Measurements from ENCODE around the gene SEMA5B.

Gene SEMA5B

DNA sequence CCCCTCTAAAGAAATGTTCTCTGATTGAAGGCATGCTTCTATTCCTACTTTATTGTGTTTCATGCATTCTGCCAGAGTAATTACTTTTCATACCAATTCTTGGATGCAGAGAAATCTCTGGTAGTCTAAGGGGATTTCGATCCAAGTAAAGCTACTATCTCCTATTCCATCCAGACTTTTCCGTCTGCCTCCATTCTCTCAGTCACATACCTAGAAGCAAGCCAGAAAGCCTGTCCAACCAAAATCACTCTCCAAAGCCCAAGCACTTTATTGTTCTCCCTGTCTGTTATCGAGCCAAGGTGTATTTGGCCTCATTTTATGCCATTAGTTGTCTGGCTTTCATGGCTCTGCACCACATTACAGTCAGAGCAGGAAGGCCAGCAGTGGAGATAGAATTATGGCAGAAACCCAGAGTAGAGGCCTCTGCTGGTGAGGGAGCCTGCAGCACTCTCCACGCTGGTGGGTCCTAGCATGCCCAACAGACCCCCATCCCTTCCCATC, 136.8 kb downstream of the SEMA5B start:
- TF ChIP-seq NFRKB (IDR thresholded peaks at IDR 0.05): no peak
- no peak for TF ChIP-seq SUZ12 (IDR thresholded peaks at IDR 0.05)
- no peak for TF ChIP-seq ARNT (IDR thresholded peaks at IDR 0.05)
- no peak for TF ChIP-seq FOXM1 (IDR thresholded peaks at IDR 0.05; ENCODE audit: borderline replicate concordance)
- TF ChIP-seq CTBP1 (IDR thresholded peaks at IDR 0.05; ENCODE audit: borderline replicate concordance): no peak
- TF ChIP-seq L3MBTL2 (conservative IDR thresholded peaks at IDR 0.05): no peak
- no peak for TF ChIP-seq FOXK2 (IDR thresholded peaks at IDR 0.05)
- TF ChIP-seq TARDBP (IDR thresholded peaks at IDR 0.05): no peak
- POLR2A ChIA-PET: no interaction called here
- CTCF ChIA-PET: no interaction called here
- no peak for DNase-seq (ENCODE audit: extremely low spot score)

GRCh38 chr3:122890077-122890719, 137.4 kb downstream of the SEMA5B start:
- ChIA-PET POLR2A (no interaction called here), CTCF (no interaction called here)
- TF ChIP-seq, protein P1, sequence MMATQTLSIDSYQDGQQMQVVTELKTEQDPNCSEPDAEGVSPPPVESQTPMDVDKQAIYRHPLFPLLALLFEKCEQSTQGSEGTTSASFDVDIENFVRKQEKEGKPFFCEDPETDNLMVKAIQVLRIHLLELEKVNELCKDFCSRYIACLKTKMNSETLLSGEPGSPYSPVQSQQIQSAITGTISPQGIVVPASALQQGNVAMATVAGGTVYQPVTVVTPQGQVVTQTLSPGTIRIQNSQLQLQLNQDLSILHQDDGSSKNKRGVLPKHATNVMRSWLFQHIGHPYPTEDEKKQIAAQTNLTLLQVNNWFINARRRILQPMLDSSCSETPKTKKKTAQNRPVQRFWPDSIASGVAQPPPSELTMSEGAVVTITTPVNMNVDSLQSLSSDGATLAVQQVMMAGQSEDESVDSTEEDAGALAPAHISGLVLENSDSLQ (IDR thresholded peaks at IDR 0.05): no peak
- no peak for TF ChIP-seq TARDBP (IDR thresholded peaks at IDR 0.05)
- no peak for TF ChIP-seq ZNF384 (IDR thresholded peaks at IDR 0.05)
- no peak for DNase-seq (ENCODE audit: extremely low spot score)

DNA sequence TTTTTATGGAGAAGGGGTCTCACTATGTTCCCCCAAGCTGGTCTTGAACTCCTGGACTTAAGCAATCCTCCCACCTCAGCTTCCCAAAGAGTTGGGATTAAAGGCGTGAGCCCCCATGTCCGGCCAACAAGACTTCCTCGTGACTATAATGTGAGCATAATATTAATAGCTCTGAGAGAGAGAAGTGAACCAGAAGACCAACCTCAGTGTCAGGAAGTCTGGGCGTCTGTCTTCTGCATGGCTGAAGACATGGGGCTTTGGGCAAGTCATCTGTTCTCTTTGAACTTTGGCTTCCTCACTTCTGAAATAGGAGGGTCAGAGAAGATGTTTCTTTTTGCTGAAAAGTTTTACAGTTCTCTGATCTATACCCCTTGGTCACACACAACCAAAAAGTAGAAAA, 140.6 kb downstream of the SEMA5B start:
- CTCF ChIA-PET: interaction anchor here (1.4 kb wide), 1 partner anchor 34 kb away, joined by 3 read pairs; no protein-coding TSS in a partner anchor
- no peak for DNase-seq (ENCODE audit: extremely low spot score)
- TF ChIP-seq SUZ12 (IDR thresholded peaks at IDR 0.05) (no peak), NFRKB (IDR thresholded peaks at IDR 0.05) (no peak), ELF4 (IDR thresholded peaks at IDR 0.05) (no peak), ZNF384 (IDR thresholded peaks at IDR 0.05) (no peak), LEF1 (IDR thresholded peaks at IDR 0.05; ENCODE audit: borderline replicate concordance) (no peak)
- POLR2A ChIA-PET: no interaction called here

- POLR2A ChIA-PET: no interaction called here
- CTCF ChIA-PET: interaction anchor here (1.4 kb wide), 1 partner anchor 35 kb away, joined by 3 read pairs; no protein-coding TSS in a partner anchor
- no peak for DNase-seq (ENCODE audit: extremely low spot score)
- no peak for TF ChIP-seq CTBP1 (IDR thresholded peaks at IDR 0.05; ENCODE audit: borderline replicate concordance)
- no peak for TF ChIP-seq FOXA1 (IDR thresholded peaks at IDR 0.05)
- no peak for TF ChIP-seq ELF4 (IDR thresholded peaks at IDR 0.05)
- TF ChIP-seq, protein P1 (IDR thresholded peaks at IDR 0.05): no peak
- no peak for TF ChIP-seq BHLHE40 (IDR thresholded peaks at IDR 0.05; ENCODE audit: borderline replicate concordance)
- TF ChIP-seq SUZ12 (IDR thresholded peaks at IDR 0.05): no peak
- no peak for TF ChIP-seq SP1 (IDR thresholded peaks at IDR 0.05)
- no peak for TF ChIP-seq ARNT (IDR thresholded peaks at IDR 0.05)
- TF ChIP-seq LEF1 (IDR thresholded peaks at IDR 0.05; ENCODE audit: borderline replicate concordance): no peak
Measured at GRCh38 chr3:122886251-122886650, 141.3 kb downstream of the SEMA5B start.

DNA sequence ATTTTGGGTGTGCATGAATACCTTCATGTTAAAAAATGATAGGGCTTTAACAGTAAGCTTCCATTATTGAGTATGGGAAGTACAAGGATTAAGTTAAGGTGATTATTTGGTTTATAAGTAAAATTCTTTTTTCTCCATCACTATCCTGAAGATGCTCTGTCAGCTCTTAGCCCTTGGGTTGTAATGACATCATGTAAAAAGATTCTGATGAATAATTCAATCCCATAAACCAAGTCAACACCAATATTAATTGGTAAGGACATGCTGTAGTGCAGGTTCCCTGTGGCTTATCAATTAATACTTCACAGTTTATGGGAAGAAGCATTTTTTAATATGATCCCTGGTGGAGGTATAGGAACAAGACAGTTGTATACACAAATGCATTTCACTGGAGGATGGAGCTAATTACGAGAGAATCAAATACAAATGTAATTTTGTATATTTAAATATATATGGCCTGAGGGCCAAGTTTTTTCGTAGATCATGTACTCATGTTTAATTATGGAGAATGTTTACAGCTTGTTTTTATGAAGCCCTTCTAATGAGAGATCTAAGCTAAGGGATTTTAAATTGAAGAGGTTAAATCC, 145.1 kb downstream of the SEMA5B start:
- TF ChIP-seq HDGF (IDR thresholded peaks at IDR 0.05; ENCODE audit: borderline replicate concordance) (no peak), NFRKB (IDR thresholded peaks at IDR 0.05) (no peak), CTBP1 (IDR thresholded peaks at IDR 0.05; ENCODE audit: borderline replicate concordance) (no peak), ELF4 (IDR thresholded peaks at IDR 0.05) (no peak), ZNF384 (IDR thresholded peaks at IDR 0.05) (no peak), SUZ12 (IDR thresholded peaks at IDR 0.05) (no peak), FOXA1 (IDR thresholded peaks at IDR 0.05) (no peak), FOXM1 (IDR thresholded peaks at IDR 0.05; ENCODE audit: borderline replicate concordance) (no peak), TARDBP (IDR thresholded peaks at IDR 0.05) (no peak), ARNT (IDR thresholded peaks at IDR 0.05) (no peak), LEF1 (IDR thresholded peaks at IDR 0.05; ENCODE audit: borderline replicate concordance) (no peak), FOXK2 (IDR thresholded peaks at IDR 0.05) (no peak), BHLHE40 (IDR thresholded peaks at IDR 0.05; ENCODE audit: borderline replicate concordance) (no peak), SP1 (IDR thresholded peaks at IDR 0.05) (no peak), L3MBTL2 (conservative IDR thresholded peaks at IDR 0.05) (no peak)
- TF ChIP-seq, protein P1 (IDR thresholded peaks at IDR 0.05): no peak
- CTCF ChIA-PET: no interaction called here
- POLR2A ChIA-PET: no interaction called here
- no peak for DNase-seq (ENCODE audit: extremely low spot score)

DNA sequence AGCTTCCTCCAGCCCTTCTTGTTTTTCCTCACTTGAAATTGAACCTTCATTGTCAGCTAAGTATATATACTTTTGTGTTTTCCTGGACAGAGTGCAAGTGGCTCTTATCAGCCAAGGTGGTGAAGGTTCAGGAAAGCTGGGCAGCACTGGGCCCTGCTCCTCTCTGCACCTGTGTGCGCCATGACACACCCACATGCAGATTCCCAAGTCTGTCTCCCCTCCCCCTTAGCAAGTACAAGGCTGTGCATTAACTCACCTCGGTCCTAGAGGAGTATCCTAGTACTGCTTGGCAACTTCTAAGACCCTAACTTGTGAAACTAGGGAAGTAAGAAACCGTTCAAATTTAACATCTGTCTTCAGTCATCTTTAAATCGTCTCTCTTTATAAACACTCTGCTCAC, 146.9 kb downstream of the SEMA5B start:
- CTCF ChIA-PET: interaction anchor here (0.7 kb wide), 1 partner anchor 206 kb away, joined by 4 read pairs; no protein-coding TSS in a partner anchor
- no peak for DNase-seq (ENCODE audit: extremely low spot score)
- POLR2A ChIA-PET: no interaction called here

More for the DNA sequence above, 146.9 kb downstream of the SEMA5B start:
- TF ChIP-seq L3MBTL2 (conservative IDR thresholded peaks at IDR 0.05) (no peak), TARDBP (IDR thresholded peaks at IDR 0.05) (no peak), SUZ12 (IDR thresholded peaks at IDR 0.05) (no peak), CTBP1 (IDR thresholded peaks at IDR 0.05; ENCODE audit: borderline replicate concordance) (no peak)

All from HEK293T (cell line).